ENCODE results near the gene TAF1C.
A peak's percentile ranks its signal among the peaks of the same experiment; 100 is the strongest.

TAF1C gene

DNA sequence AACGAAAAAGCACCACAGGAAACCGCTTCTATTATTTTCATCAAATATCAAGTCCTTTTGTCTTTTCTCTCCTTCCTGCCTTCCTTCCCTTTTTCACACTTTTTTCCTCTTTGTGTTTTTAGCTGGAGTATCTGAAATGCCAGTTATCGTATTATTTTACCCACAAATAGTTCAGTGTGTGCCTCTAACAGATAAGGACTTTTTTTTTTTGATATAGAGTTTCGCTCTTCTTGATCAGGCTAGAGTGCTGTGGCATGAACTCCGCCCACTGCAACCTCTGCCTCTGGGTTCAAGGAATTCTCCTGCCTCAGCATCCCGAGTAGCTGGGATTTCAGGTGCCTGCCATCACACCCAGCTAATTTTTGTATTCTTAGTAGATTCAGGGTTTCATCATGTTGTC lies 31.1 kb downstream of the TAF1C start:
- no peak overlapping the region for H3K4me3 Mint-ChIP-seq
- no peak overlapping the region for H3K27ac Mint-ChIP-seq
- H3K27me3 Mint-ChIP-seq (ENCODE audit: low read depth): peaks cover 38% of the 10 kb centered on the region
- H3K9me3 Mint-ChIP-seq: no peaks in the 10 kb centered on the region
- H3K36me3 Mint-ChIP-seq (ENCODE audit: low read depth): peaks cover 3% of the 10 kb centered on the region
- no peaks in the 10 kb centered on the region for H3K4me1 Mint-ChIP-seq
- TF ChIP-seq, protein P1, sequence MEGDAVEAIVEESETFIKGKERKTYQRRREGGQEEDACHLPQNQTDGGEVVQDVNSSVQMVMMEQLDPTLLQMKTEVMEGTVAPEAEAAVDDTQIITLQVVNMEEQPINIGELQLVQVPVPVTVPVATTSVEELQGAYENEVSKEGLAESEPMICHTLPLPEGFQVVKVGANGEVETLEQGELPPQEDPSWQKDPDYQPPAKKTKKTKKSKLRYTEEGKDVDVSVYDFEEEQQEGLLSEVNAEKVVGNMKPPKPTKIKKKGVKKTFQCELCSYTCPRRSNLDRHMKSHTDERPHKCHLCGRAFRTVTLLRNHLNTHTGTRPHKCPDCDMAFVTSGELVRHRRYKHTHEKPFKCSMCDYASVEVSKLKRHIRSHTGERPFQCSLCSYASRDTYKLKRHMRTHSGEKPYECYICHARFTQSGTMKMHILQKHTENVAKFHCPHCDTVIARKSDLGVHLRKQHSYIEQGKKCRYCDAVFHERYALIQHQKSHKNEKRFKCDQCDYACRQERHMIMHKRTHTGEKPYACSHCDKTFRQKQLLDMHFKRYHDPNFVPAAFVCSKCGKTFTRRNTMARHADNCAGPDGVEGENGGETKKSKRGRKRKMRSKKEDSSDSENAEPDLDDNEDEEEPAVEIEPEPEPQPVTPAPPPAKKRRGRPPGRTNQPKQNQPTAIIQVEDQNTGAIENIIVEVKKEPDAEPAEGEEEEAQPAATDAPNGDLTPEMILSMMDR (IDR thresholded peaks at IDR 0.05; ENCODE audit: unreplicated experiment in 3 of 3): no peak

DNA sequence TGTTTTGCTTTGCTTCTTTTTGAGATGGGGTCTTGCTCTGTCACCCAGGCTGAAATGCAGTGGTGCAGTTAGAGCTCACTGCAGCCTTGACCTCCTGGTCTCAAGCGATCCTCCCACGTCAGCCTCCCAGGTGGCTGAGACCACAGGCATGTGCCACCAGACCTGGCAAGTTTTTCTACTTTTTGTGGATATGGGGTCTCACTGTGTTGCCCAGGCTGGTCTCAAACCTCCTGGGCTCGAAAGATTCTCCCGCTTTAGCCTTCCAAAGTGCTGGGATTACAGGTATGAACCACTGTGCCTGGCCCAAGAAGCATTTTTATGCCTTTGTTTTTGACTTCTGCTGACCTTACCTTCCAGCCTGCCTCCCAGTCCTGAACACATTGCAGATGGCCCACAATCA lies 31.6 kb downstream of the TAF1C start:
- H3K9me3 Mint-ChIP-seq: no peaks in the 10 kb centered on the region
- H3K27me3 Mint-ChIP-seq (ENCODE audit: low read depth): peaks cover 38% of the 10 kb centered on the region
- H3K4me3 Mint-ChIP-seq: no peak overlapping the region
- no peaks in the 10 kb centered on the region for H3K4me1 Mint-ChIP-seq
- H3K27ac Mint-ChIP-seq: no peak overlapping the region
- H3K36me3 Mint-ChIP-seq (ENCODE audit: low read depth): peaks cover 3% of the 10 kb centered on the region
- TF ChIP-seq, protein P1 (IDR thresholded peaks at IDR 0.05; ENCODE audit: unreplicated experiment in 3 of 3): no peak

- TF ChIP-seq, protein P1 (IDR thresholded peaks at IDR 0.05; ENCODE audit: unreplicated experiment in 3 of 3): no peak
- Mint-ChIP-seq H3K27ac (no peak overlapping the region), H3K9me3 (no peaks in the 10 kb centered on the region), H3K27me3 (ENCODE audit: low read depth) (peaks cover 29% of the 10 kb centered on the region), H3K4me3 (no peak overlapping the region), H3K4me1 (no peaks in the 10 kb centered on the region), H3K36me3 (ENCODE audit: low read depth) (peaks cover 3% of the 10 kb centered on the region)
Observed at GRCh38 chr16:84153660-84154214, 33.1 kb downstream of the TAF1C start.

GRCh38 chr16:84150926-84151325 lies 35.9 kb downstream of the TAF1C start:
- Mint-ChIP-seq H3K27me3 (ENCODE audit: low read depth) (peaks cover 21% of the 10 kb centered on the region), H3K27ac (no peak overlapping the region), H3K4me3 (no peak overlapping the region), H3K36me3 (ENCODE audit: low read depth) (peaks cover 3% of the 10 kb centered on the region), H3K4me1 (no peaks in the 10 kb centered on the region), H3K9me3 (no peaks in the 10 kb centered on the region)
- TF ChIP-seq, protein P1 (IDR thresholded peaks at IDR 0.05; ENCODE audit: unreplicated experiment in 3 of 3): no peak

GRCh38 chr16:84144859-84145639 lies 41.8 kb downstream of the TAF1C start, which contains the start of the genes DNAAF1 and HSDL1:
Gene DNAAF1 (plus strand): TSS chr16:84145308. CDS start chr16:84145441, 133 bp downstream.
Gene HSDL1 (minus strand): TSS chr16:84145177. CDS start chr16:84131321, 13,856 bp downstream.
- peak within 1 kb of the TSS; percentile 97 to 100 (median 98) for H3K4me3 Mint-ChIP-seq
- H3K9me3 Mint-ChIP-seq: no peaks in the 10 kb centered on the region
- H3K36me3 Mint-ChIP-seq (ENCODE audit: low read depth): peaks cover 14% of the 10 kb centered on the region
- peaks cover 14% of the 10 kb centered on the region for H3K4me1 Mint-ChIP-seq
- H3K27ac Mint-ChIP-seq: peak within 1 kb of the TSS; percentile 74 to 86 (median 85)
- TF ChIP-seq, protein P1 (IDR thresholded peaks at IDR 0.05; ENCODE audit: unreplicated experiment in 3 of 3): peak in 1 of 3 experiments; percentile 13
- peaks cover 6% of the 10 kb centered on the region for H3K27me3 Mint-ChIP-seq (ENCODE audit: low read depth)

Measured in nephron (organoid).